Stimulated activated naive CD4-positive, alpha-beta T cell treated with Interleukin-2 at 50 U/mL for 16 hours (primary cell): Measurements from ENCODE around the gene CDKN2C.
"Not testable (repeated sequence)": the region's sequence is repeated elsewhere in the genome, so short reads cannot be mapped to it uniquely, and the experiment has no call there.

ENCODE experiments used
- DNase-seq: peaks from one replicate; lab custom pipeline; 2025; lab: John Stamatoyannopoulos, UW

Gene CDKN2C

GRCh38 chr1:50969611-50970508 is at the start of gene CDKN2C:
Gene CDKN2C (plus strand): TSS chr1:50970245. CDS start chr1:50970369, 124 bp downstream.
- peak; percentile 41 for DNase-seq

- DNase-seq = no peak
These were observed 49.6 kb upstream of the CDKN2C start for GRCh38 chr1:50920409-50920808.

GRCh38 chr1:50921029-50921428 is 49.0 kb upstream of the CDKN2C start:
- no peak for DNase-seq

GRCh38 chr1:50923564-50923963 is 46.5 kb upstream of the CDKN2C start:
- DNase-seq = no peak

GRCh38 chr1:50929376-50929958 is 40.6 kb upstream of the CDKN2C start:
- DNase-seq = no peak

- no peak for DNase-seq
These were observed 39.9 kb upstream of the CDKN2C start for GRCh38 chr1:50930193-50930592.

GRCh38 chr1:50930965-50931737 is 38.9 kb upstream of the CDKN2C start:
- DNase-seq = peak; percentile 2

- not testable (repeated sequence) for DNase-seq
These were observed 38.0 kb upstream of the CDKN2C start for GRCh38 chr1:50932043-50932442.

GRCh38 chr1:50933770-50934169 is 36.3 kb upstream of the CDKN2C start:
- DNase-seq = not testable (repeated sequence)

GRCh38 chr1:50934838-50935237 is 35.2 kb upstream of the CDKN2C start:
- no peak for DNase-seq

GRCh38 chr1:50935276-50935675 is 34.8 kb upstream of the CDKN2C start:
- DNase-seq = not testable (repeated sequence)

GRCh38 chr1:50936321-50936720 is 33.7 kb upstream of the CDKN2C start:
- DNase-seq = no peak

GRCh38 chr1:50940291-50940690 is 29.8 kb upstream of the CDKN2C start:
- no peak for DNase-seq

- DNase-seq = no peak
These were observed 27.7 kb upstream of the CDKN2C start for GRCh38 chr1:50942334-50942733.

- no peak for DNase-seq
These were observed 20.6 kb upstream of the CDKN2C start for GRCh38 chr1:50949286-50949982.

- no peak for DNase-seq
These were observed 19.6 kb upstream of the CDKN2C start for GRCh38 chr1:50950396-50950795.

- DNase-seq = not testable (repeated sequence)
These were observed 17.5 kb upstream of the CDKN2C start for GRCh38 chr1:50952566-50952965.

- DNase-seq = no peak
These were observed 14.9 kb upstream of the CDKN2C start for GRCh38 chr1:50955116-50955515.

GRCh38 chr1:50959303-50959912 is 10.6 kb upstream of the CDKN2C start:
- no peak for DNase-seq

GRCh38 chr1:50959913-50960844 is 9.9 kb upstream of the CDKN2C start, which contains the start of gene FAF1:
Gene FAF1 (minus strand): TSS chr1:50960267. CDS start chr1:50959811, 456 bp downstream.
- DNase-seq = peak; percentile 94
